Prostate gland (tissue), 2 donors: ENCODE results near the gene HNF1A. TPM values are rescaled to one million over a fixed set of nuclear protein-coding genes. Genes with fewer than 3 reads are reported as not detected.

Experiments used
- DNase-seq: peaks from one replicate; pipeline ENCODE4 v3.0.0-alpha.2; 2019; ENCODE audit warnings: low spot score
- H3K27ac ChIP-seq, 2 donors: fragments of 200-600 bp; sonication (generic); 2 replicates each; pipeline ENCODE4 v1.5.1; 2017 to 2019
- H3K27me3 ChIP-seq: fragments of 200-600 bp; sonication (generic); replicated peaks from 2 replicates; pipeline ENCODE4 v1.5.1; 2019; ENCODE audit not compliant: insufficient read depth
- H3K36me3 ChIP-seq, 2 donors: fragments of 200-600 bp; sonication (generic); 1 replicate in 1 of 2; 2 replicates in 1 of 2; pipeline versions ENCODE4 v1.5.1 to v1.8.1; 2017 to 2019
- H3K4me1 ChIP-seq: fragments of 200-600 bp; sonication (generic); replicated peaks from 2 replicates; pipeline ENCODE4 v1.5.1; 2019
- H3K4me3 ChIP-seq, 2 donors: fragments of 200-600 bp; sonication (generic); 2 replicates each; pipeline ENCODE4 v1.5.1; 2017 to 2019
- H3K9me3 ChIP-seq: fragments of 200-600 bp; sonication (generic); 2 replicates; pipeline ENCODE4 v1.5.1; 2017
- POLR2A ChIP-seq: fragments of 450-650 bp; IDR thresholded peaks from one replicate; pipeline ENCODE4 v1.6.1; 2016; ENCODE audit warnings: antibody characterized with exemption, mild to moderate bottlenecking
- POLR2AphosphoS5 ChIP-seq: sonication (generic); formaldehyde crosslinking; IDR thresholded peaks from one replicate; pipeline ENCODE4 v1.6.1; 2017; ENCODE audit warnings: antibody characterized with exemption
- WGBS: methylation state at CpG from one replicate; pipeline ENCODE4 v1.1.5; 2018; 5-methylcytosine and 5-hydroxymethylcytosine counted together
- intact Hi-C: fragments of 100-400 bp; cut with DNase I; formaldehyde crosslinking; loops from one replicate; pipeline ENCODE4 v1.14.2; 2022
- total RNA-seq, 2 donors: library from RNA; depleted of rRNA; stranded (reverse); fragments of >200 nt; gene quantifications; one replicate each; pipeline ENCODE4 v1.1.0, GENCODE V29; 2016
- TF ChIP-seq, protein P1 (sequence below), 4 experiments: fragments of 200-600 bp in 2 of 4; fragments of 450-650 bp in 2 of 4; sonication (generic) in 2 of 4; IDR thresholded peaks; 1 replicate in 3 of 4; 2 replicates in 1 of 4; pipeline ENCODE4 v1.5.1; 2016 to 2019; ENCODE audit warnings: antibody characterized with exemption in 4 of 4, mild to moderate bottlenecking in 2 of 4, moderate library complexity in 2 of 4

Gene HNF1A
- total RNA-seq, 2 donors from 2014 or later: 1.1 to 1.3 TPM

GRCh38 chr12:120997448-120997847 is 19.1 kb downstream of the HNF1A start:
- Histone ChIP-seq H3K4me1 (no peaks in the 10 kb centered on the region), H3K4me3 (no peak overlapping the region), H3K27ac (no peak overlapping the region), H3K36me3 (no peaks in the 10 kb centered on the region), H3K9me3 (no peaks in the 10 kb centered on the region), H3K27me3 (no peaks in the 10 kb centered on the region)
- DNase-seq: no peak
- no peak for TF ChIP-seq POLR2AphosphoS5
- TF ChIP-seq POLR2A: no peak
- TF ChIP-seq, protein P1, sequence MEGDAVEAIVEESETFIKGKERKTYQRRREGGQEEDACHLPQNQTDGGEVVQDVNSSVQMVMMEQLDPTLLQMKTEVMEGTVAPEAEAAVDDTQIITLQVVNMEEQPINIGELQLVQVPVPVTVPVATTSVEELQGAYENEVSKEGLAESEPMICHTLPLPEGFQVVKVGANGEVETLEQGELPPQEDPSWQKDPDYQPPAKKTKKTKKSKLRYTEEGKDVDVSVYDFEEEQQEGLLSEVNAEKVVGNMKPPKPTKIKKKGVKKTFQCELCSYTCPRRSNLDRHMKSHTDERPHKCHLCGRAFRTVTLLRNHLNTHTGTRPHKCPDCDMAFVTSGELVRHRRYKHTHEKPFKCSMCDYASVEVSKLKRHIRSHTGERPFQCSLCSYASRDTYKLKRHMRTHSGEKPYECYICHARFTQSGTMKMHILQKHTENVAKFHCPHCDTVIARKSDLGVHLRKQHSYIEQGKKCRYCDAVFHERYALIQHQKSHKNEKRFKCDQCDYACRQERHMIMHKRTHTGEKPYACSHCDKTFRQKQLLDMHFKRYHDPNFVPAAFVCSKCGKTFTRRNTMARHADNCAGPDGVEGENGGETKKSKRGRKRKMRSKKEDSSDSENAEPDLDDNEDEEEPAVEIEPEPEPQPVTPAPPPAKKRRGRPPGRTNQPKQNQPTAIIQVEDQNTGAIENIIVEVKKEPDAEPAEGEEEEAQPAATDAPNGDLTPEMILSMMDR (IDR thresholded peaks at IDR 0.05): no peak
- intact Hi-C loops: no loop called here
- 79% methylated on average over 9 of the region's 9 CpGs for WGBS

- TF ChIP-seq POLR2A (no peak), POLR2AphosphoS5 (no peak)
- TF ChIP-seq, protein P1 (IDR thresholded peaks at IDR 0.05): no peak
- Histone ChIP-seq H3K4me1 (no peaks in the 10 kb centered on the region), H3K36me3 (no peaks in the 10 kb centered on the region), H3K4me3 (no peak overlapping the region), H3K27me3 (no peaks in the 10 kb centered on the region), H3K9me3 (no peaks in the 10 kb centered on the region), H3K27ac (no peak overlapping the region)
- no peak for DNase-seq
- WGBS: 80% methylated on average over 3 of the region's 3 CpGs
- intact Hi-C loops: no loop called here
Measured at GRCh38 chr12:120998435-120998834, 20.1 kb downstream of the HNF1A start.

GRCh38 chr12:120999191-121000120 is 21.1 kb downstream of the HNF1A start:
- 36% methylated on average over 23 of the region's 23 CpGs for WGBS
- peaks cover 0 to 9% of the 10 kb centered on the region in 2 donors for H3K36me3 ChIP-seq
- no peak overlapping the region for H3K27ac ChIP-seq
- H3K4me3 ChIP-seq: no peak overlapping the region
- intact Hi-C loops: no loop called here
- no peak for DNase-seq
- no peaks in the 10 kb centered on the region for H3K27me3 ChIP-seq
- no peaks in the 10 kb centered on the region for H3K9me3 ChIP-seq
- TF ChIP-seq POLR2AphosphoS5 (no peak), POLR2A (no peak)
- TF ChIP-seq, protein P1 (IDR thresholded peaks at IDR 0.05): no peak
- H3K4me1 ChIP-seq: no peaks in the 10 kb centered on the region

DNA sequence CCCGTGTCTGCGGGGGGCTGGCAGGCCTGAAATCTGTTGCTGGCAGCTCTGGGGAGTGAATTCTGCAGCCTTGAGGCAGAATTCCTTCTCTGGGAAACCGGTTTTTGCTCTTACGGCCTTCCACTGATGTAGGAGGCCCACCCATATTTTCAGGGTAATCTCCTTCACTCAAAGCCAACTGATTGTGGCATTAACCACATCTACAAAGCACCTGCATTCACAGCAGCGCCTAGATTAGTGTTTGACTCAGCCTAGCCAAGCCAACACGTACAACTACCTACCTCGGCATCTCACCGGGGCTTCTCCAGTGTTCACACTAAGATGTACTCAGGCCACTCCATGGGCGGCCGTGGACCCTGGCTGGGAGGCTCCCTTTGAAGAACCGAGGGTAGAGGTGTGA is 22.2 kb downstream of the HNF1A start:
- intact Hi-C loops: no loop called here
- DNase-seq: no peak
- Histone ChIP-seq H3K4me1 (no peaks in the 10 kb centered on the region), H3K9me3 (no peaks in the 10 kb centered on the region), H3K36me3 (peaks cover 0 to 11% of the 10 kb centered on the region in 2 donors), H3K4me3 (no peak overlapping the region), H3K27ac (no peak overlapping the region), H3K27me3 (no peaks in the 10 kb centered on the region)
- no peak for TF ChIP-seq POLR2A
- TF ChIP-seq, protein P1 (IDR thresholded peaks at IDR 0.05): no peak
- 58% methylated on average over 11 of the region's 11 CpGs for WGBS

GRCh38 chr12:121001060-121001459 is 22.7 kb downstream of the HNF1A start:
- no peaks in the 10 kb centered on the region for H3K27me3 ChIP-seq
- TF ChIP-seq POLR2AphosphoS5: no peak
- TF ChIP-seq, protein P1 (IDR thresholded peaks at IDR 0.05): no peak
- peaks cover 0 to 11% of the 10 kb centered on the region in 2 donors for H3K36me3 ChIP-seq
- no peaks in the 10 kb centered on the region for H3K9me3 ChIP-seq
- H3K27ac ChIP-seq: no peak overlapping the region
- WGBS: 85% methylated on average over 11 of the region's 11 CpGs
- H3K4me1 ChIP-seq: no peaks in the 10 kb centered on the region
- no peak overlapping the region for H3K4me3 ChIP-seq
- DNase-seq: no peak
- intact Hi-C loops: no loop called here
